ENCODE data around the gene PRR5. TPM values are rescaled to one million over a fixed set of nuclear protein-coding genes. Genes with fewer than 3 reads are reported as not detected.
"Not testable (repeated sequence)": the region's sequence is repeated elsewhere in the genome, so short reads cannot be mapped to it uniquely, and the experiment has no call there.

The PRR5 gene, protein sequence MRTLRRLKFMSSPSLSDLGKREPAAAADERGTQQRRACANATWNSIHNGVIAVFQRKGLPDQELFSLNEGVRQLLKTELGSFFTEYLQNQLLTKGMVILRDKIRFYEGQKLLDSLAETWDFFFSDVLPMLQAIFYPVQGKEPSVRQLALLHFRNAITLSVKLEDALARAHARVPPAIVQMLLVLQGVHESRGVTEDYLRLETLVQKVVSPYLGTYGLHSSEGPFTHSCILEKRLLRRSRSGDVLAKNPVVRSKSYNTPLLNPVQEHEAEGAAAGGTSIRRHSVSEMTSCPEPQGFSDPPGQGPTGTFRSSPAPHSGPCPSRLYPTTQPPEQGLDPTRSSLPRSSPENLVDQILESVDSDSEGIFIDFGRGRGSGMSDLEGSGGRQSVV
- 1 to 10 TPM; 4.2 to 9.8 (median 7.1) TPM for total RNA-seq

DNA sequence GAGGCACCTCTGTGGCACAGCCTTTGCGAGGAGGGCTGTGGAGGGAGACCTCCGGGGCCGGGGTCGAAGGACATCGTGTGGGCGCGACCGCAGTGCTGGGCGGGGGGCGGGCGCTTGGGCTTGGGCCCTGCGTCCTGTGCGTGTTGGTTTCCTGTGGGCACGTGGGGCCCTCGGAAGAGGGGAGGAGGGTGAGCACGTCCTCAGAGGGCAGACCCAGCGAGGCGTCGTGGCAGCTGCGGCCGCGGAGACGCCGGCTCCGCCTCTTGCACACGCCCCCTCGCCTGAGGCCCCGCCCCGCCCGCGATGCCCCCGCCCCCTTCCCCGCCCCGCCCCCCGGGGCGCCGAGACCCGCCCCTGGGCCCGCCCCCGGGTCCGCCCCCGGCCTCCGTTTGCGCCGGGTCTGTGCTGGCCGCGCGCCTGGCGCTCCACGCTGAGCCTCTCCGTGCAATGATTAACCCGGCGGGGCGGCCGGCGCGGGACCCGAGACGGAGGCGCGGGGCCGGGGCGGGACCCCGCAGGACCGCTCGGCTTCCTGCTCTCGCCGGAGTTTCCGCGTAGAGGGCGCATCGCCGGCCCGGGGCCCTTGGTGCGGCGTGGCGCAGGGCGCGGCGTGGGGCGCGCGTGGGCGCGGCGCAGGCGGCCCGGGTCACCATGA lies at the start of gene PRR5:
Gene PRR5 (plus strand): TSS at position 381 of the 655 bp plus-strand sequence. CDS start 271 bp downstream, at position 652.
- no CpG with 5 or more reads among the region's 88 CpGs for WGBS, 2 donors (ENCODE audit: low coverage in 1 of 2)
- ATAC-seq = peak; percentile 82

DNA sequence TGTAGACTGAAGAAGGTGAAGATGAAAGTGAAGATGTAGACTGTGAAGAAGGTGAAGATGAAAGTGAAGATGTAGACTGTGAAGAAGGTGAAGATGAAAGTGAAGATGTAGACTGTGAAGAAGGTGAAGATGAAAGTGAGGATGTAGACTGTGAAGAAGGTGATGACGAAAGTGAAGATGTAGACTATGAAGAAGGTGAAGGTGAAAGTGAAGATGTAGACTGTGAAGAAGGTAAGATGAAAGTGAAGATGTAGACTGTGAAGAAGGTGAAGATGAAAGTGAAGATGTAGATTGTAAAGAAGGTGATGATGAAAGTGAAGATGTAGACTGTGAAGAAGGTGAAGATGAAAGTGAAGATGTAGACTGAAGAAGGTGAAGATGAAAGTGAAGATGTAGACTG lies 49.1 kb upstream of the PRR5 start:
- WGBS, 2 donors (ENCODE audit: low coverage in 1 of 2) = 100% methylated on average over 1 of the region's 1 CpG; no CpG with 5 or more reads in 1 of the 2 donors
- ATAC-seq = not testable (repeated sequence)

More for the DNA sequence above, at the start of gene PRR5:
- H3K27ac ChIP-seq = peak within 1 kb of the TSS in 1 of 4 donors; percentile 36
- TF ChIP-seq EP300 (IDR thresholded peaks at IDR 0.05) = no peak
- TF ChIP-seq POLR2A (IDR thresholded peaks at IDR 0.05) = no peak
- TF ChIP-seq, protein P1, sequence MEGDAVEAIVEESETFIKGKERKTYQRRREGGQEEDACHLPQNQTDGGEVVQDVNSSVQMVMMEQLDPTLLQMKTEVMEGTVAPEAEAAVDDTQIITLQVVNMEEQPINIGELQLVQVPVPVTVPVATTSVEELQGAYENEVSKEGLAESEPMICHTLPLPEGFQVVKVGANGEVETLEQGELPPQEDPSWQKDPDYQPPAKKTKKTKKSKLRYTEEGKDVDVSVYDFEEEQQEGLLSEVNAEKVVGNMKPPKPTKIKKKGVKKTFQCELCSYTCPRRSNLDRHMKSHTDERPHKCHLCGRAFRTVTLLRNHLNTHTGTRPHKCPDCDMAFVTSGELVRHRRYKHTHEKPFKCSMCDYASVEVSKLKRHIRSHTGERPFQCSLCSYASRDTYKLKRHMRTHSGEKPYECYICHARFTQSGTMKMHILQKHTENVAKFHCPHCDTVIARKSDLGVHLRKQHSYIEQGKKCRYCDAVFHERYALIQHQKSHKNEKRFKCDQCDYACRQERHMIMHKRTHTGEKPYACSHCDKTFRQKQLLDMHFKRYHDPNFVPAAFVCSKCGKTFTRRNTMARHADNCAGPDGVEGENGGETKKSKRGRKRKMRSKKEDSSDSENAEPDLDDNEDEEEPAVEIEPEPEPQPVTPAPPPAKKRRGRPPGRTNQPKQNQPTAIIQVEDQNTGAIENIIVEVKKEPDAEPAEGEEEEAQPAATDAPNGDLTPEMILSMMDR (IDR thresholded peaks at IDR 0.05) = no peak
- TF ChIP-seq POLR2AphosphoS5 (IDR thresholded peaks at IDR 0.05) = no peak
- H3K27me3 ChIP-seq = peaks cover 96% of the 10 kb centered on the region
- peaks cover 0 to 42% (median 15%) of the 10 kb centered on the region in 3 donors for H3K4me1 ChIP-seq
- no peaks in the 10 kb centered on the region for H3K9me3 ChIP-seq
- no peaks in the 10 kb centered on the region for H3K36me3 ChIP-seq
- peak within 1 kb of the TSS; percentile 22 to 57 for H3K4me3 ChIP-seq

DNA sequence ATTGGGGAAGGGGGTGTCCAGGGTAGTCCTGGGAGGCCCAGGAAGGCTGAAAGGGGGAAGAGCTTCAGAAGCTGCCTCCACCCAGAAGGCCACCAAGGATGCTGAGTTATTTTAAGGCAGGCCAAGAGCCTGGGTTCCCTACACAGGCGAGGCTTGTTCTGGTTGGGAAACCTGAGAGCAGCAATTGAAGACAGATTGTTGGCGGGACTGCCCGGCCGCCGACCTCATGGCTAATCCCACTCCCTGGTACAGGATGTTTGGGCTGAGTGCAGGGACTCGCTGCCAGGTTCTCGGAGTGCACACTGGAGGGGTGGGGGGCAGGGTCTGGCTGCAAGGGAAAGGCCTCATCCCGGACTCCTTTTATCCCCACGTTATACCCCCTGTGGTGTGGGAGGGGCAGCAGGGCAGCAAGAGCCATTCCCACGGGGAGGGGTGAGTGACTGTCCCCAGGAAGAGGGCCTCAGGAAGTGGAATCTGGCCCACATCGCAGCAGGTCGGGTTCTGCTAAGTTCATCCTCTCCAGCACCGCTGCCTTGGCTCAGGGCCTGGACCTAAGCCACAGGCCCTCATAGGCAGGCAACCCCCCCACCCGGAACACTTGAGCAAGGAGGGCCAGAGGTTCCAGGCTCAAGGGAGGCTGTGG lies 43.6 kb upstream of the PRR5 start:
- no peak overlapping the region for H3K4me3 ChIP-seq
- 43% methylated on average over 1 of the region's 14 CpGs; no CpG with 5 or more reads in 1 of the 2 donors for WGBS, 2 donors (ENCODE audit: low coverage in 1 of 2)
- no peaks in the 10 kb centered on the region for H3K36me3 ChIP-seq
- ATAC-seq = peak; percentile 90
- H3K27me3 ChIP-seq = peaks cover 20% of the 10 kb centered on the region
- peaks cover 0 to 20% (median 16%) of the 10 kb centered on the region in 3 donors for H3K4me1 ChIP-seq
- no peaks in the 10 kb centered on the region for H3K9me3 ChIP-seq
- TF ChIP-seq, protein P1 (IDR thresholded peaks at IDR 0.05) = no peak
- peak; percentile 47 for TF ChIP-seq POLR2AphosphoS5 (IDR thresholded peaks at IDR 0.05)
- peak overlapping the region in 3 of 4 donors; percentile 57 to 75 (median 63) for H3K27ac ChIP-seq

More for the DNA sequence above, 49.1 kb upstream of the PRR5 start:
- not testable (repeated sequence) for H3K27ac ChIP-seq, H3K36me3 ChIP-seq, H3K4me3 ChIP-seq, H3K9me3 ChIP-seq
- peaks cover 13% of the 10 kb centered on the region for H3K27me3 ChIP-seq
- H3K4me1 ChIP-seq = peaks cover 0 to 12% (median 0%) of the 10 kb centered on the region in 3 donors

DNA sequence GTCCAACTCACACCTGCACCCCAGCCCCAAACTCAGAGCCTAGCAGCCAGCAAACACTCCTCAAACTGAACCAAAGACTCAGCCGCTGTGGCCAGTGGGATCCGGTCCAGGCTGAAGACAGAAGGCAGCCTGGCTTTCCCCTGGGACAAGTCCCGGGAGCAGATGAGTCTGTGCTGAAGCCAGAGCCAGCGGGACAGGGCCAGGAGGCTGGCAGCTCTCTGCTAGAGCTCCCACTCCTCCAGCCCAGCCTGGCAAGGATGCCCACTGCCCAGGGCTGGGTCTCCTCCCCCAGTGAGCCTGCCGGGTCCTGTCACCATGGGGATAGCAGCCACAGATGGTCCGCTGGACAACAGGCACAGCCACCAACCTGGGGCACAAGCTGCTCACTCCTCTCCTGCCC lies 42.9 kb upstream of the PRR5 start:
- no peak for TF ChIP-seq POLR2A (IDR thresholded peaks at IDR 0.05)
- TF ChIP-seq, protein P1 (IDR thresholded peaks at IDR 0.05) = no peak
- no peak for TF ChIP-seq EP300 (IDR thresholded peaks at IDR 0.05)
- no peak for TF ChIP-seq POLR2AphosphoS5 (IDR thresholded peaks at IDR 0.05)
- Histone ChIP-seq H3K27me3 (peaks cover 20% of the 10 kb centered on the region), H3K36me3 (no peaks in the 10 kb centered on the region), H3K4me1 (peaks cover 0 to 26% (median 16%) of the 10 kb centered on the region in 3 donors), H3K9me3 (no peaks in the 10 kb centered on the region), H3K27ac (peak overlapping the region; percentile 1 to 75 (median 60)), H3K4me3 (no peak overlapping the region)
- peak; percentile 50 for ATAC-seq
- WGBS, 2 donors (ENCODE audit: low coverage in 1 of 2) = no CpG with 5 or more reads among the region's 6 CpGs

Data from gastroesophageal sphincter (tissue), 4 donors.